GM19452 (cell line): ENCODE data around the gene CALR3.

Experiments
- ATAC-seq: cut with Tn5 transposase; IDR thresholded peaks from one replicate; pipeline ENCODE4 v1.9.1; 2021; ENCODE audit not compliant: unreplicated experiment

The CALR3 gene

GRCh38 chr19:16435238-16435917, 60.6 kb downstream of the CALR3 start:
- ATAC-seq = no peak

GRCh38 chr19:16433986-16434385, 62.0 kb downstream of the CALR3 start:
- ATAC-seq = no peak

- ATAC-seq = no peak
These were observed 66.2 kb downstream of the CALR3 start for GRCh38 chr19:16429759-16430091.

- no peak for ATAC-seq
These were observed 66.8 kb downstream of the CALR3 start for GRCh38 chr19:16429066-16429758.
